K562 (cell line): ENCODE results near the gene PHF12. TPM values are rescaled to one million over a fixed set of nuclear protein-coding genes. Genes with fewer than 3 reads are reported as not detected.

Experiments used
- DPF2 ChIP-seq: fragments of 450-650 bp; IDR thresholded peaks from 2 replicates; pipeline ENCODE4 v1.6.1; 2016
- EP300 ChIP-seq: IDR thresholded peaks from 2 replicates; pipeline ENCODE4 v1.6.1; 2012; ENCODE audit warnings: low read length, improper control_type of control experiment
- HCFC1 ChIP-seq: IDR thresholded peaks from 2 replicates; pipeline ENCODE4 v1.6.1; 2012; ENCODE audit warnings: low read depth, low read length, improper control_type of control experiment
- MED1 ChIP-seq: sonication (generic); formaldehyde crosslinking; IDR thresholded peaks from 2 replicates; pipeline ENCODE4 v1.8.1; 2023; ENCODE audit warnings: missing genetic modification reagents, borderline replicate concordance
- NELFE ChIP-seq: IDR thresholded peaks from 2 replicates; pipeline ENCODE4 v1.6.1; 2011; ENCODE audit warnings: mild to moderate bottlenecking; ENCODE audit not compliant: insufficient read depth, insufficient read length
- SIN3A ChIP-seq, 2 experiments: fragments of 150-350 bp in 1 of 2; IDR thresholded peaks; 2 replicates each; pipeline ENCODE4 v1.6.1; 2011 to 2016; ENCODE audit warnings: borderline replicate concordance in 2 of 2, low read depth in 2 of 2, low read length in 2 of 2, mild to moderate bottlenecking in 2 of 2, moderate library complexity in 2 of 2; ENCODE audit not compliant: control insufficient read depth in 1 of 2
- SIX5 ChIP-seq, 2 experiments: IDR thresholded peaks; 2 replicates each; pipeline ENCODE4 v1.6.1; 2011; ENCODE audit warnings: low read length in 2 of 2, borderline replicate concordance in 1 of 2, low read depth in 1 of 2, mild to moderate bottlenecking in 1 of 2, moderate library complexity in 1 of 2; ENCODE audit not compliant: insufficient read depth in 1 of 2
- SREBF2 ChIP-seq: sonication (generic); formaldehyde crosslinking; IDR thresholded peaks from 2 replicates; pipeline ENCODE4 v1.4.0; 2020; ENCODE audit warnings: mild to moderate bottlenecking, missing genetic modification reagents
- TGIF2 ChIP-seq: sonication (generic); formaldehyde crosslinking; IDR thresholded peaks from 2 replicates; pipeline ENCODE4 v1.8.1; 2022; ENCODE audit warnings: mild to moderate bottlenecking, missing genetic modification reagents, moderate library complexity
- polyA plus RNA-seq, 8 experiments: library from polyadenylated mRNA; depleted of rRNA in 4 of 8; stranded (reverse) in 5 of 8; unstranded in 3 of 8; fragments of >200 nt; fragmentation: Nextera tagmentation in 2 of 8; fragmentation: Illumina TruSeq in 1 of 8; extraction: Ambion mirVana in 2 of 8; extraction: Trizol in 1 of 8; gene quantifications; 2 replicates each; pipeline versions ENCODE4 v1.2.1 to v1.2.3, GENCODE V29; 2011 to 2014; ENCODE audit warnings: inconsistent platforms in 1 of 8, missing spikeins in 1 of 8
- total RNA-seq, 7 experiments: library from RNA; depleted of rRNA in 6 of 7; stranded (reverse); fragments of >200 nt in 6 of 7; fragmentation: Illumina TruSeq in 2 of 7; extraction: Trizol in 2 of 7; gene quantifications; 2 replicates each; pipeline versions ENCODE4 v1.2.1 to v1.2.3, GENCODE V29; 2011 to 2021; ENCODE audit warnings: low replicate concordance in 1 of 7
- TF ChIP-seq, protein P1 (sequence below): fragments of 250-450 bp; sonication (Bioruptor Pico); IDR thresholded peaks from 2 replicates; pipeline ENCODE4 v1.4.0; 2020
- TF ChIP-seq, protein P2 (sequence below): sonication (generic); formaldehyde crosslinking; IDR thresholded peaks from 2 replicates; pipeline ENCODE4 v1.8.0; 2022; ENCODE audit warnings: missing genetic modification reagents, mild to moderate bottlenecking, borderline replicate concordance
- TF ChIP-seq, protein P3 (sequence below), 2 experiments: fragments of 450-650 bp in 1 of 2; sonication (generic) in 1 of 2; formaldehyde crosslinking in 1 of 2; IDR thresholded peaks in 1 of 2; conservative IDR thresholded peaks in 1 of 2; 2 replicates each; pipeline versions ENCODE4 v1.6.1 to v1.8.1; 2016 to 2023; ENCODE audit warnings: mild to moderate bottlenecking in 2 of 2, moderate library complexity in 2 of 2, inconsistent platforms in 1 of 2, missing genetic modification reagents in 1 of 2

PHF12 gene
- total and polyA plus RNA-seq, 9 of the 15 experiments (the other 6 are each of a cell fraction or from before 2014, with no cell fraction given) = 0.82 to 31.3 (median 13.5) TPM

DNA sequence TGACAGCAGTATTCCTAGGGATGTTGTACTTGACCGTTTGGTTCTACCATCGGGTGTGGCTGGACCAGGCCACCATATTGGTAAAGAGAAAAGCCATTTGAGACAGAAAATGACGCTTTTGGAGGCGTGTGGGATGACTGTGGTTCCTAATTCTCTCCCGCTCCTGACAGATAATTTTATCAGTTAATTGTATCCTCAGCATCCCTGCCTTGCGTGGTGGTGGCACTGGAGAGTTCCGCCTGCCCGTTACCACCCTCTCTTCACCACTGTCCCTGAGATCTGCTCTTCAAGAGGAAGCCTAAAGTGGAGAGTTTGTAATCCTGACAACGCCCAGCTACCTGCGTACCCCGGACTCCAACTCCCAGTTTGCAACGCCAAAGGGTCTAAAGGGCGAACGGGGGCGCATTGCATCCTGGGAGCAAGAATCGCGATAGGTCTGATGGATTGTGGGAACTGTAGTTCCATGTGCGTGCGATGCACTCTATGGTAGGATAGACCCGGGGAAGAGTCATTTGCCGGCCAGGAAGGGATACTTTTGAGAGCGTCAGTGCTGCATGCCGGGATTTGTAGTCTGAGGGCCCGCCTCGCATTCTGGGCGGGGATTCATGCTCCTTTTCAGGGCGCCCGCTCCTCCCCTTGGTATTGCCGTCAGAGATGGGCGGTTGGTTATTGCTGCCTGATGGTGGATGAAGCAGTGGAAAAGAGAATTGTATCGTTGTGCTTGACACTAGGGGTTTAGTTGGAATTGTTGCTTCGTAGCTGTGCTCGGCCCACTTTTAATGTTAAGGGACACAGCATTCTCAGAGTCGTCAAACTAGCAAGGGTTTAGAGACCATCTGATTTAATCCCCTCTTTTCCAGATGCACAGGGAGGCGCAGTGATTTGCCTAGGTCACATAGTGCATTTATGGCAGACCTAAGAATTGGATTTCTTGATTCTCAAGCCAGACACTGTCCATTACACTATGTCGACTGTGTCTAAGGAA lies 965 bp upstream of the PHF12 start (continued):
- TF ChIP-seq, protein P1, sequence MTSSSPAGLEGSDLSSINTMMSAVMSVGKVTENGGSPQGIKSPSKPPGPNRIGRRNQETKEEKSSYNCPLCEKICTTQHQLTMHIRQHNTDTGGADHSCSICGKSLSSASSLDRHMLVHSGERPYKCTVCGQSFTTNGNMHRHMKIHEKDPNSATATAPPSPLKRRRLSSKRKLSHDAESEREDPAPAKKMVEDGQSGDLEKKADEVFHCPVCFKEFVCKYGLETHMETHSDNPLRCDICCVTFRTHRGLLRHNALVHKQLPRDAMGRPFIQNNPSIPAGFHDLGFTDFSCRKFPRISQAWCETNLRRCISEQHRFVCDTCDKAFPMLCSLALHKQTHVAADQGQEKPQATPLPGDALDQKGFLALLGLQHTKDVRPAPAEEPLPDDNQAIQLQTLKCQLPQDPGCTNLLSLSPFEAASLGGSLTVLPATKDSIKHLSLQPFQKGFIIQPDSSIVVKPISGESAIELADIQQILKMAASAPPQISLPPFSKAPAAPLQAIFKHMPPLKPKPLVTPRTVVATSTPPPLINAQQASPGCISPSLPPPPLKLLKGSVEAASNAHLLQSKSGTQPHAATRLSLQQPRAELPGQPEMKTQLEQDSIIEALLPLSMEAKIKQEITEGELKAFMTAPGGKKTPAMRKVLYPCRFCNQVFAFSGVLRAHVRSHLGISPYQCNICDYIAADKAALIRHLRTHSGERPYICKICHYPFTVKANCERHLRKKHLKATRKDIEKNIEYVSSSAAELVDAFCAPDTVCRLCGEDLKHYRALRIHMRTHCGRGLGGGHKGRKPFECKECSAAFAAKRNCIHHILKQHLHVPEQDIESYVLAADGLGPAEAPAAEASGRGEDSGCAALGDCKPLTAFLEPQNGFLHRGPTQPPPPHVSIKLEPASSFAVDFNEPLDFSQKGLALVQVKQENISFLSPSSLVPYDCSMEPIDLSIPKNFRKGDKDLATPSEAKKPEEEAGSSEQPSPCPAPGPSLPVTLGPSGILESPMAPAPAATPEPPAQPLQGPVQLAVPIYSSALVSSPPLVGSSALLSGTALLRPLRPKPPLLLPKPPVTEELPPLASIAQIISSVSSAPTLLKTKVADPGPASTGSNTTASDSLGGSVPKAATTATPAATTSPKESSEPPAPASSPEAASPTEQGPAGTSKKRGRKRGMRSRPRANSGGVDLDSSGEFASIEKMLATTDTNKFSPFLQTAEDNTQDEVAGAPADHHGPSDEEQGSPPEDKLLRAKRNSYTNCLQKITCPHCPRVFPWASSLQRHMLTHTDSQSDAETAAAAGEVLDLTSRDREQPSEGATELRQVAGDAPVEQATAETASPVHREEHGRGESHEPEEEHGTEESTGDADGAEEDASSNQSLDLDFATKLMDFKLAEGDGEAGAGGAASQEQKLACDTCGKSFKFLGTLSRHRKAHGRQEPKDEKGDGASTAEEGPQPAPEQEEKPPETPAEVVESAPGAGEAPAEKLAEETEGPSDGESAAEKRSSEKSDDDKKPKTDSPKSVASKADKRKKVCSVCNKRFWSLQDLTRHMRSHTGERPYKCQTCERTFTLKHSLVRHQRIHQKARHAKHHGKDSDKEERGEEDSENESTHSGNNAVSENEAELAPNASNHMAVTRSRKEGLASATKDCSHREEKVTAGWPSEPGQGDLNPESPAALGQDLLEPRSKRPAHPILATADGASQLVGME (CRISPR knock-in tag) = peak; percentile 34; the same call in 1 of the 2 replicates
- TF ChIP-seq SIX5 (IDR thresholded peaks at IDR 0.05; ENCODE audit: borderline replicate concordance in 1 of 2, insufficient read depth in 1 of 2, low read depth in 1 of 2, low read length in 2 of 2) (peak; percentile 100), SREBF2 (CRISPR knock-in tag) (peak; percentile 76; the same call in 1 of the 2 replicates), DPF2 (peak; percentile 70), MED1 (no peak), NELFE (no peak), HCFC1 (peak; percentile 98), SIN3A (IDR thresholded peaks at IDR 0.05; ENCODE audit: borderline replicate concordance in 2 of 2, control insufficient read depth in 1 of 2, low read depth in 2 of 2, low read length in 2 of 2) (peak; percentile 21 to 77; a peak in 2 of 4 replicates), EP300 (no peak; the same call in 1 of the 2 replicates), TGIF2 (no peak)
- TF ChIP-seq, protein P2, sequence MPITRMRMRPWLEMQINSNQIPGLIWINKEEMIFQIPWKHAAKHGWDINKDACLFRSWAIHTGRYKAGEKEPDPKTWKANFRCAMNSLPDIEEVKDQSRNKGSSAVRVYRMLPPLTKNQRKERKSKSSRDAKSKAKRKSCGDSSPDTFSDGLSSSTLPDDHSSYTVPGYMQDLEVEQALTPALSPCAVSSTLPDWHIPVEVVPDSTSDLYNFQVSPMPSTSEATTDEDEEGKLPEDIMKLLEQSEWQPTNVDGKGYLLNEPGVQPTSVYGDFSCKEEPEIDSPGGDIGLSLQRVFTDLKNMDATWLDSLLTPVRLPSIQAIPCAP (CRISPR knock-in tag) = no peak
- TF ChIP-seq, protein P3, sequence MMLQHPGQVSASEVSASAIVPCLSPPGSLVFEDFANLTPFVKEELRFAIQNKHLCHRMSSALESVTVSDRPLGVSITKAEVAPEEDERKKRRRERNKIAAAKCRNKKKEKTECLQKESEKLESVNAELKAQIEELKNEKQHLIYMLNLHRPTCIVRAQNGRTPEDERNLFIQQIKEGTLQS (IDR thresholded peaks at IDR 0.05) = no peak
- TF ChIP-seq, protein P3 (CRISPR knock-in tag; conservative IDR thresholded peaks at IDR 0.05) = peak; percentile 92
